CD4-positive, alpha-beta T cell treated with Interleukin-1 beta for 1 hour (primary cell): ENCODE data around the gene WASL.
"Not testable (repeated sequence)": the region's sequence is repeated elsewhere in the genome, so short reads cannot be mapped to it uniquely, and the experiment has no call there.

ENCODE experiments used
- DNase-seq, 2 donors: peaks; one replicate each; pipeline ENCODE4 v3.0.0-alpha.2; 2020 to 2022

WASL gene

GRCh38 chr7:123748734-123749536 is at the start of gene WASL:
Gene WASL, minus strand, starts transcription at chr7:123749003. Its CDS starts 269 bp downstream, at chr7:123748734.
- peak; percentile 89 to 92 for DNase-seq

DNA sequence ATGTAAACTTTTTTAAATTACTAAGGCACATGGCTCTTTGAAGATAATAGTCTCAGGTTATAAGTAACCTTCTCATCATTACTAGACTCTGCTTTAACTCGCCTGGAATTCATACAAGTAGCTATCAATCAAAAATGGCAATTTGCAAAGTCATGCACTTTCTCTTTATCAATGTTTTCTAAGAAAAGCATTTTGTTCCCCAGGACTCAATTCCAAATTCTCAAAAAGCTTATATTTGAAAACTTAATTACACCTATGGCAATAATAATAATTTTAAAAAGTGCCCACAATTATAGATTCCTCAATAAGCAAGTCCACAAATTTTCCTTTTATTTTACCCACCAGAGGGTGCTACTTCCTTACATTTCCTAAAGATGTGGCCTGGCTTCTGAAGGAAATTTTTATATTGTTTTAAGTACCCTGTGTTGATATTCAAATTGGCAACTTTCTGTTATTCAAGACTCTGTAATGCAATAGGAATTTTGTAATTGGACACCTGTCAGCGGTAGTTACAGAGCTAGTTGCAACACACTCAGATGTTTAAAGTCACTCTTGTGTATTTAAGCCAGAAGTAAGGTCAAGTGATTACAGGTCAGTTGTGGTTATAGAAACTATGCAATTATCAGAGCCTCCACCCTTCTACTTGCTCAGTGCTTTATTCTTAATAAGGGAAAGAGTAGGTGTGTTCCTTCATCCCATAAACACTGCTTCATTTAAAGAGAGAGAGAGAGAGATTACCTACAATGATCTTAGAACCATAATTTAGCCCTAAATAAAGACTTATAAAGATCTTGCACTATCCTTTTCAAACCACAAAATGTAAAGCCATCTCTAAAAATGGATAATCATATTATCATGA is 49.1 kb upstream of the WASL start:
- DNase-seq: no peak

GRCh38 chr7:123796568-123796967 is 47.8 kb upstream of the WASL start:
- no peak for DNase-seq

DNA sequence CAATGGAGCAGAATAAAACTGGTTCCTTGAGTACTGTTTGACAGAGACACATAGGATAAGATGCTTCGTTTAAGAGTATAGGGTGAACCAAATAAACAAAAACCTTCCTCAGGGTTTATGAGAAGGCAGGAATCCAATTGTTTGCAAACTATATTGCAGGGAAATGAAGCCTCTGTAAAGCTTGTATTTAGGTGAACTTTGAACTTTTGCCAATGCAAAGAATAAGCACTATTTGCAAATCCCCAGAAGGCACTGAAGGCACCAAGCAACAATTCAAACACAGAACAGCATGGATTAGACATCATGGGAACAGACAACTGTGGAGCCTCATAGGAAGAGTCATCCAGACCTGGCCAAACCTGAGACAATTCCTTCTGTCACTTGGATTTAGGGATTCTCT is 47.1 kb upstream of the WASL start:
- DNase-seq: no peak

GRCh38 chr7:123795116-123795515 is 46.3 kb upstream of the WASL start:
- not testable (repeated sequence) for DNase-seq

DNA sequence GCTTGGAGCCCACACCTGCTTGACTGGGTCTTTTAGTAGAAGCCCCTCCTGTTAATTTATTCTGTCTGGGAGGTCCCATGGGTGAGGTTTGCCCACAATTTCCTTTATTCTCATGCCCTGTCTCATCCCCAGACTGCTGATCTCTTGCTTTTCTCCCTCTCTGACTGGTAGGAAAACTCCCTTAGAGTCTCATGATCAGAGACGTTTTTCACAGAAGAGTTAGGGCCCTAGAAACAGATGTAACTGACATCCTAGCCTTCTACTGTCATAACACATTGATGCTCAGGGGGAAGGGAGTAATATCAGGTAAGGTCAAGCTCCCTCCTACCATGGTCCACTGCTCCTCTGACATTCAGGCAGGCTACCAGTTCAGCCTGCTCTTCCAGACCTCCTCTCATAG is 43.7 kb upstream of the WASL start:
- DNase-seq: no peak

- no peak for DNase-seq
Measured at GRCh38 chr7:123791001-123791400, 42.2 kb upstream of the WASL start.

DNA sequence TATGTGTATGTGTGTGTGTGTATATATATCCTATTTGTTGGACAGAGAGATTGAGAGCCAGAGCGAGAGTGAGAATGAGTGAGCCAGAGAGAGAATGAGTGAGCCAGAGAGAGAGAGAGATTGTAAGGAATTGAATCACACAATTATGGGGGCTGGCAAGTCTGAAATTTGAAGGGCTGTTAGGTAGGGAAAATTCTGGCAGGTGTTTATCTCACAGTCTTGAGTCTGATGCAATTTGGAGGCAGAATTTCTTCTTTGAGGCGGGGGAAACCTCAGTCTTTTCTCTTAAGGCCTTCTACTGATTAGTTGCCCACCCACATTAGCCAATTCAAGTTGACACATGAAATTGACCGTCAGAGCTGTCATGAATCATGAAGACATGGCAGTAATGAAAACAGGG is 41.0 kb upstream of the WASL start:
- no peak for DNase-seq

- no peak for DNase-seq
Measured at GRCh38 chr7:123789206-123789784, 40.5 kb upstream of the WASL start.

DNA sequence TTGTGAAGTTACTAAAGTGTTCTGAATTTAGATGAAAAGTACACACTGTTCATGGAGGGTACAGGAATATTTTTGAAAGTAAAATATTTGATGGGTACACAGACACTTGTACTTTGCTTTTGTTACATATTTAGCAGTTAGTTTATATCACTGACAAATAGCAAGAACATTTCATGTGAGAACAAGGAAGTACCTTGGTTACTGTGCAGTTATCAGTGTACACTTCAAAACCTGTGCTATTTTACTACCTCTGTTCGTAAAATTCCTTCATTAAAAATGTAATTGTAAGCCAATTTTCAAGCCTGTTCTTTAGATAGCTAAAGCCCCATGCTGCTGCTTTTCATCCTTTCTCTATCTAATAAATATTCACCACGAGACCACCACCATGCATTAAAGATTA is 39.8 kb upstream of the WASL start:
- no peak for DNase-seq

GRCh38 chr7:123787220-123788007 is 38.6 kb upstream of the WASL start:
- no peak for DNase-seq

DNA sequence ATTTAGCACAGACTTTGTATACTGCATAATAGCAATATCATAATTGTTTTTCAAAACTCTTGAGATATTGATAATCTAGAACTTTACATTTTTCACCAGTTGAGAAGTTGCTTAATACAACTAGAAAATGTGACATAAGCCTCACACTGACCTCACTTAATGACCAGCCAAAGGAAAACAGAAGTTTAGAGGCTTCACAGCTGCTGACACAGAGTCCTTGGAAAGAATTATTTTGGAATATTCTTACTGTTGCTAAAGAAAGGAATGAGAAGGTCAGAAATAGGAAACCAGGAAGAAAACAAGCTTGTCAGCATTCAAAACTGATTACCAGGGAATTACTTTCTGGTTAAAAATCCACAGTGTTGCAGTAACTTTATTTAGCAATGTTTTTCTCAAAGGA is 35.5 kb upstream of the WASL start:
- DNase-seq: no peak

- no peak for DNase-seq
Measured at GRCh38 chr7:123783820-123784219, 35.0 kb upstream of the WASL start.

- no peak for DNase-seq
Measured at GRCh38 chr7:123782071-123782798, 33.4 kb upstream of the WASL start.

GRCh38 chr7:123780472-123780871 is 31.7 kb upstream of the WASL start:
- not testable (repeated sequence) for DNase-seq

- DNase-seq: no peak
Measured at GRCh38 chr7:123774496-123774895, 25.7 kb upstream of the WASL start.

- DNase-seq: no peak
Measured at GRCh38 chr7:123773481-123773880, 24.7 kb upstream of the WASL start.

- DNase-seq: no peak
Measured at GRCh38 chr7:123772652-123773051, 23.8 kb upstream of the WASL start.

DNA sequence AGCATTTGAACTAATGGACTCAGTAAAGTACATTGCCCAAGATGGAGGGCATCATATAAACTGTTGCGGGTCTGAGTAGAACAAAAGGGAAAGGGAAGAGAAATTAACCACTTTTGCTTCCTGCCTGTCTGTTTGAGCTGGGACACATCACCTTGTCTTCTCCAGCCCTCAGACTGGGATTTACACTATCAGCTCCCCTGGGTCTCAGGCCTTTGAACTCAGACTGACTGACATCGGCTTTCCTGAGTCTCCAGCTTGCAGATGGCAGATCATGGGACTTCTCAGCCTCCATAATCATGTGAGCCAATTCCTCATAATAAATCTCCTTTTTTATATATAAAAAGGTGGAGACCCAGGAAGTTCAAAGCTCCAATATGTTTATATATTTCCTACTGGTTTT is 23.0 kb upstream of the WASL start:
- no peak for DNase-seq

DNA sequence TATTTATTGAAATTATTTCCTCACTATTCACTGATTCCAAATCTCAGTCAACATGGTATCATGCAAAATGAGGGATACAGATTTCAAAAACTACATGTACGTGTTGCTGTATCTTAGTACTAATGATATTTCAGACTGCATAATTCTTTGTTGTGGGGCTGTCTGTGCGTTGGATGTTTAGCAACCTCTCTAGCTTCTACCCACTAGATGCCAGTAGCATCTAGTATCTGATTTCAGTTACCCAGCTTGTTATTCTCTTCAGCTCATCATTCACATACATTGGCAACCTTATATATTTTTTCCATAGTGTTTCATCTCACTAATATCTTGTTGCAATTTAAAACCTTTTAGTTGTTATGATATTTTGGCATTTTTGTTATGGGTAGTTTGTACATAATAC is 22.5 kb upstream of the WASL start:
- no peak for DNase-seq

DNA sequence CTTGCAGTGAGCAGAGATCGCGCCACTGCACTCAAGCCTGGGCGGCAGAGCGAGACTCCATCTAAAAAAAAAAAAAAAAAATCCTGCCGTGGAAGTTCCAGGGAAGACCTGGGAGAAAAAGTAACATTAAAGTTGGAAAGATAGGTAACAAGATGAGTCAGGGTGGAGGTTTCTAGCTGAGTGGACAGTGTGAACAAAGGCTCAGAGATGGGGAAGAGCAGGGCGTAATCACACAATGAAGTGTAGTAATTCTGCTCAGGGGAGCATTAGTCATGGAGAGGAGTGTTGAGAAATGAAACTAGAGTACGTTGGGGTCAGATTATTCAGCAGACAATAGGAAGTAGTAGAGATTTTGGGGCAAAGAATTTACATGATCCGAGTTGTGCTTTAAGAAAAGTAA is 21.6 kb upstream of the WASL start:
- DNase-seq: peak in 1 of 2 donors; percentile 27

GRCh38 chr7:123769371-123769770 is 20.6 kb upstream of the WASL start:
- no peak for DNase-seq
